NCI-H1105 (cell line): ENCODE data around the gene ITSN1.

Source experiments
- DNase-seq: peaks from one replicate; lab custom pipeline; 2025; lab: John Stamatoyannopoulos, UW

The ITSN1 gene

GRCh38 chr21:33729641-33730040 is 87.3 kb downstream of the ITSN1 start:
- DNase-seq = no peak

GRCh38 chr21:33731447-33731846 is 89.1 kb downstream of the ITSN1 start:
- DNase-seq = no peak

- no peak for DNase-seq
Observed at GRCh38 chr21:33732038-33732437, 89.7 kb downstream of the ITSN1 start.

GRCh38 chr21:33733601-33734000 is 91.3 kb downstream of the ITSN1 start:
- no peak for DNase-seq

GRCh38 chr21:33734291-33734690 is 92.0 kb downstream of the ITSN1 start:
- no peak for DNase-seq

- no peak for DNase-seq
Observed at GRCh38 chr21:33734818-33735217, 92.5 kb downstream of the ITSN1 start.

- no peak for DNase-seq
Observed at GRCh38 chr21:33736569-33736968, 94.3 kb downstream of the ITSN1 start.

GRCh38 chr21:33739701-33740100 is 97.4 kb downstream of the ITSN1 start:
- DNase-seq = no peak

GRCh38 chr21:33747420-33747819 is 105.1 kb downstream of the ITSN1 start:
- no peak for DNase-seq

- DNase-seq = no peak
Observed at GRCh38 chr21:33748903-33749302, 106.6 kb downstream of the ITSN1 start.

- no peak for DNase-seq
Observed at GRCh38 chr21:33750017-33750416, 107.7 kb downstream of the ITSN1 start.

GRCh38 chr21:33751120-33751519 is 108.8 kb downstream of the ITSN1 start:
- DNase-seq = no peak

- DNase-seq = no peak
Observed at GRCh38 chr21:33751533-33751932, 109.2 kb downstream of the ITSN1 start.

- no peak for DNase-seq
Observed at GRCh38 chr21:33752260-33752659, 110.0 kb downstream of the ITSN1 start.

- DNase-seq = no peak
Observed at GRCh38 chr21:33753886-33754285, 111.6 kb downstream of the ITSN1 start.

GRCh38 chr21:33754481-33754880 is 112.2 kb downstream of the ITSN1 start:
- DNase-seq = no peak

GRCh38 chr21:33755354-33755753 is 113.1 kb downstream of the ITSN1 start:
- no peak for DNase-seq

GRCh38 chr21:33760641-33761440 is 118.5 kb downstream of the ITSN1 start:
- no peak for DNase-seq

- DNase-seq = no peak
Observed at GRCh38 chr21:33761441-33762036, 119.2 kb downstream of the ITSN1 start.

- DNase-seq = no peak
Observed at GRCh38 chr21:33762803-33763581, 120.7 kb downstream of the ITSN1 start.

GRCh38 chr21:33763582-33763899 is 121.2 kb downstream of the ITSN1 start:
- DNase-seq = no peak

GRCh38 chr21:33767236-33767635 is 124.9 kb downstream of the ITSN1 start:
- no peak for DNase-seq

- DNase-seq = no peak
Observed at GRCh38 chr21:33767960-33768359, 125.7 kb downstream of the ITSN1 start.
